ENCODE data around the gene GATB.

Gene GATB

DNA sequence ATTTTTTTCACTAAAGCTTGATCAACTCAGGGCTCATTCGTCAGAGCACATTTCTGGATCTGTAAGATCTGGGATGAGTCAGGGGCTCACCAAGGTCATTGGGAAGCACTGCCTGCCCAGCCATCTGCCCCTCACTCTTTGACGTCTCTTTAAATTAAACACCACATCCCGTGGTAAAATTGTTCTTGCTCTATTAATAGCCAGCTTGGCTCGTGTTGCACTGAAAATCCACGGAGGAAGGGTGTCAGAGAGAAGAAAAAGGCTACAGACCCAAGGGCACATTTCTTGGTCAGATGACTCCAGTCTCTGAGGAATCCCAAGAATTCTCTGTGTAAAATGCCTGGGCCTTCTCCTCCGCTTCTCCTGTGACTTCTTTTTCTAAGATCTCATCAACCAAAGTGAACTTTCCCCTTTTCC lies 45.7 kb upstream of the GATB start:
- TF ChIP-seq, protein P1, sequence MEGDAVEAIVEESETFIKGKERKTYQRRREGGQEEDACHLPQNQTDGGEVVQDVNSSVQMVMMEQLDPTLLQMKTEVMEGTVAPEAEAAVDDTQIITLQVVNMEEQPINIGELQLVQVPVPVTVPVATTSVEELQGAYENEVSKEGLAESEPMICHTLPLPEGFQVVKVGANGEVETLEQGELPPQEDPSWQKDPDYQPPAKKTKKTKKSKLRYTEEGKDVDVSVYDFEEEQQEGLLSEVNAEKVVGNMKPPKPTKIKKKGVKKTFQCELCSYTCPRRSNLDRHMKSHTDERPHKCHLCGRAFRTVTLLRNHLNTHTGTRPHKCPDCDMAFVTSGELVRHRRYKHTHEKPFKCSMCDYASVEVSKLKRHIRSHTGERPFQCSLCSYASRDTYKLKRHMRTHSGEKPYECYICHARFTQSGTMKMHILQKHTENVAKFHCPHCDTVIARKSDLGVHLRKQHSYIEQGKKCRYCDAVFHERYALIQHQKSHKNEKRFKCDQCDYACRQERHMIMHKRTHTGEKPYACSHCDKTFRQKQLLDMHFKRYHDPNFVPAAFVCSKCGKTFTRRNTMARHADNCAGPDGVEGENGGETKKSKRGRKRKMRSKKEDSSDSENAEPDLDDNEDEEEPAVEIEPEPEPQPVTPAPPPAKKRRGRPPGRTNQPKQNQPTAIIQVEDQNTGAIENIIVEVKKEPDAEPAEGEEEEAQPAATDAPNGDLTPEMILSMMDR (IDR thresholded peaks at IDR 0.05; ENCODE audit: borderline replicate concordance, control extremely low read depth, extremely low read depth, insufficient read depth, missing control alignments): no peak
- no peak for DNase-seq (ENCODE audit: low spot score)
- in situ Hi-C loops (cut with MboI; ENCODE audit: low sequenced_read_pairs, unreplicated experiment): no loop called here

DNA sequence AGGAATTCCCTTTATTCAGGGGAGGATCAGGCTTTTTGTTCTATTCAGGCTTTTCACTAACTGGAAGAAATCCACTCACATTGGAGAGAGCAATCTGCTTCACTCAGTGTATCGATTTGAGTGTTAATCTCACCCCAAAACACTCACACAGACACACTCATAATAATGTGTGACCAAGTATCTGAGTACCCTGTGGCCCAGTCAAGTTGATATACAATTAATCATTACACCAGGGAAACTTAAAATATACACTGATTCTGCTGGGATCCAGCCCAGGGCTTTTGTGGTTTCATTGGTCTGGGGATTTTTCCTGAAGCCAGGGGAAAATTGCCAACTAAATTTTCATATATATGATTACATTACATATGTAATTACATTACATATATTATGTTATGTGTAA lies 44.0 kb upstream of the GATB start:
- in situ Hi-C loops (cut with MboI; ENCODE audit: low sequenced_read_pairs, unreplicated experiment): no loop called here
- no peak for DNase-seq (ENCODE audit: low spot score)

DNA sequence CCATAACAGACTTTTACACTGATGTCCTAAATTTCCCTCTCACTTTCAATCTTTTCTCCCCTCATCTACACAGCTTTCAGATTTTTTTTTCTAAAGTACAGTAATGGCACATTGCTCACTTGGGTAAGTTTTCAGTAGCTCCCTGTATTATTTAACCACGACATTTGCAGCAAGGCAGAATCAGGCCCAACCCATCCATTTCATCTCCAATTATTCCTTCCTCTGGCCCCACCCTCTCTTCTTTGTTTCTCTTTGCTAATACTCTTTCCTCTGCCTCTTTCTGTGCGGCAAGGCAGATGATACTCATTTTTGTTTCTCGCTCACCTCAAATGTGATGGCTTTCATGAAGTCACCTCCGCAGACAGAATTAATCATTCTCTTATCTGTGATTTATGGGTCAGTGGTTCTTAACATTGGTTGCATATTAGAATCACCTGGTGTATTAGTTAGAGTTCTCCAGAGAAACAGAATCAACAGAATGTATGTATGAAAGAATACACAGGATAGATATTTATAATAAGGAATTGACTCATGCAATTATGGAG lies 43.4 kb upstream of the GATB start:
- in situ Hi-C loops (cut with MboI; ENCODE audit: low sequenced_read_pairs, unreplicated experiment): no loop called here
- TF ChIP-seq, protein P1 (IDR thresholded peaks at IDR 0.05; ENCODE audit: borderline replicate concordance, control extremely low read depth, extremely low read depth, insufficient read depth, missing control alignments): no peak
- no peak for DNase-seq (ENCODE audit: low spot score)

More for the DNA sequence above, 44.0 kb upstream of the GATB start:
- TF ChIP-seq, protein P1 (IDR thresholded peaks at IDR 0.05; ENCODE audit: borderline replicate concordance, control extremely low read depth, extremely low read depth, insufficient read depth, missing control alignments): no peak

DNA sequence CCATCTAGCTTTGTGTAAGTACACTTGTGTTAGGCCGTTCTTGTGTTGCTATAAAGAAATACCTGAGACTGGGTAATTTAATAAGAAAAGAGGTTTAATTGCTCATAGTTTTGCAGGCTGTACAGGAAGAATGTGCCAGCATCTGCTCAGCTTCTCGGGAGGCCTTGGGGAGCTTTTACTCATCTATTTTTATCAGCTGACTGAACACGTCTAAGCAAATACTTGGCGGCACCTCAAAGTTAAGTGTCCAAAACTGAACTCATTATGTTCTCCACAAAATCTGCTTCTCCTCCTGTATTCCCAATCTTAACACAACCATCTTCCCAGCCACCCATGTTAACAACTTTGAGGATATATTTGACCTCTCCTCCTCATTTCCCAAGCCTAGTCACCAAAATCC lies 42.4 kb upstream of the GATB start:
- DNase-seq (ENCODE audit: low spot score): no peak
- in situ Hi-C loops (cut with MboI; ENCODE audit: low sequenced_read_pairs, unreplicated experiment): no loop called here
- TF ChIP-seq, protein P1 (IDR thresholded peaks at IDR 0.05; ENCODE audit: borderline replicate concordance, control extremely low read depth, extremely low read depth, insufficient read depth, missing control alignments): no peak

DNA sequence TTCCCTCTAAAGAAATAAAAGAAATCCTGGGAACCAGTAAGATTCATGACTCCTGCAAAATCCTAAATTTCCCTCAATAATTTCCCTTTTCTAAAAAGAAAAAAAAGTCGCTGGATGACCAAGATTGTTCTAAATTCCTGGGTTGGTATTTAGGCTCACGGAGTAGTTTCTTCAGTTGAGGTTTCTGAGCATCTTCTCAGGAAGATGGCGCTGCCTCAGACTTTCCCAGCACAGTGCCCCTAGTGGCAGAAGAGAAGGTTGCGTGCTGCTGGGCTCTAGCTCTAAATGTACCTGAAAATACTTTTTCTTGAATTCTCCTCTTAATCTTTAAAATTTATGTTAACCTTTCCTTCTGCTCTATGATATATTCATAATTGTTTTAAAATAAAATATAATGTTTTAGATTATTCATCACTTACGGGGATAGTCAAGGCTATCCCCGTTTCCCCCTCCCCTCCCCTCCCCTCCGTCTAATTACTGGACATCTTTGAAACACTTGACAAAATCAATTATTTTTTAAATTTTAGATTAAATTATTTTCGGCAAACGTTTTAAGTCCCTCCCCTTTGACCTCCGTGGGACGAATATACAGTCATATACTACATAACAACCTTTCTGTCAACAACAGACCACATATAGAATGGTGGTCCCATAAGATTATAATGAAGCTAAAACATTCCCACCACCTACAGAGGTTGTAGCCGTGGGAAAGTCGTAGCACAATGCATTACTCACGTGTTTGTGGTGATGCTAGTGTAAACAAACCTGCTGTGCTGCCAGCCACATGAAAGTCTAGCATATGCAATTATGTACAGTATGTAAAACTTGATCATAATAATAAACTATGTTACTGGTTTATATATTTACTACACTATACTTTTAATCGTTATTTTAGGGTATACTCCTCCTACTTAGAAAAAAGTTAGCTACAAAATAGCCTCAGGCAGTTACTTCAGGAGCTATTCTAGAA lies 41.0 kb upstream of the GATB start:
- in situ Hi-C loops (cut with MboI; ENCODE audit: low sequenced_read_pairs, unreplicated experiment): no loop called here
- DNase-seq (ENCODE audit: low spot score): no peak

DNA sequence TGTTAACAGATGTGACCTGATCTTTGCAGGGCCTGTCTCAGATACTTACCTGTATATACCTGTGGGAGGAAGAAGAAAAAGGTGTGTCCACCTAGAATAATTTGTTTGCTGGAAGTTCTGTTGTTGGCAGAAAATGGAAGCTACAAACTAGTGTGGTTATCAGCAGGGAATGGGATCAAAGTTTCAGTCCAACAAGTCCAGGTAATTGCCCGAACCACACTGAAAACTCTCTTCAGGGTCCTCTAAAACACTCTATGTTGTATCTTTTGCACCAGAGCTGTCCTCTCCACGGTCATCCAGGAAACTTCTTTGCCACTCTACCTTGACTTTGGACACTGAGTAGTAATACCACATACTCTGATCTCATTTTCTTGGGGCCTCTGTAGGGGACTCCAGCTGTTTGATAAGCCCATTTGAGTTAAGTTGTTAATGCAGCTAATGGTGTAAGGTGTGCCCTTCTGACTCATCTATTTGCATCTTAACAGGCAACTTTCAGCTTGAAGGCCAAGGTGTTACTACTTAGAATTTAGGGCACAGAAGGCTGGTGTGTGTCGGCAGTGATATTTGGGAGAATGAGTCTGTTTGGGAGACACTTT lies 38.7 kb upstream of the GATB start:
- DNase-seq (ENCODE audit: low spot score): no peak
- in situ Hi-C loops (cut with MboI; ENCODE audit: low sequenced_read_pairs, unreplicated experiment): no loop called here
- TF ChIP-seq, protein P1 (IDR thresholded peaks at IDR 0.05; ENCODE audit: borderline replicate concordance, control extremely low read depth, extremely low read depth, insufficient read depth, missing control alignments): no peak

More for the DNA sequence above, 41.0 kb upstream of the GATB start:
- TF ChIP-seq, protein P1 (IDR thresholded peaks at IDR 0.05; ENCODE audit: borderline replicate concordance, control extremely low read depth, extremely low read depth, insufficient read depth, missing control alignments): peak; percentile 70
